ENCODE measurements around the gene AKAP7. TPM values are rescaled to one million over a fixed set of nuclear protein-coding genes. Genes with fewer than 3 reads are reported as not detected.

The AKAP7 gene
- polyA plus RNA-seq, 1 donor from 2014 or later: 1.6 TPM

DNA sequence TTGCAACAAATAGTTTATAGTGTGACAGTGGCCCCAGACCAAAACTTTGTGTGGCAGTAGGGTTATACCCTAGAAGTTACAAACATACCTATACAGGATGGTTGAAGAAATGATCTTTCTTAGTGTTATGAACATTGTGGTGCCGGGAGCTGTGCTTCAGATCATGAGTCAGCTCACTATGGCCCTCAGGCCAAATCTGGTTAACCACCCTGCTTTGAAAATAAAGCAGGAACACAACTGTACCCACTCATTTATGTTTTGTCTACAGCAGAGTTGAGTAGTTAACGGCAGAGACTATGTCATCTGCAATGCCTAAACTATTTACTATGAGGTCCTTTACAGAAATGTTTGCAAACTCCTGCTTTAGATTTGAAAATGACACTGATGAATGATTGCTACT, 24.3 kb downstream of the AKAP7 start:
- H3K79me2 ChIP-seq (replicated peaks; ENCODE audit: insufficient read depth, low read length): no peaks in the 10 kb centered on the region
- H3K4me2 ChIP-seq (ENCODE audit: low read length): no peak overlapping the region
- H3K9ac ChIP-seq (ENCODE audit: low read length): no peak overlapping the region
- H2AFZ ChIP-seq (ENCODE audit: low read depth, low read length): no peak overlapping the region
- H3K27ac ChIP-seq (ENCODE audit: low read length): no peak overlapping the region
- no peaks in the 10 kb centered on the region for H3K27me3 ChIP-seq (ENCODE audit: insufficient read depth, low read depth, low read length)
- no peaks in the 10 kb centered on the region for H3K9me2 ChIP-seq (ENCODE audit: insufficient read depth, low read length)
- H3K4me3 ChIP-seq (ENCODE audit: low read length): no peak overlapping the region
- no peaks in the 10 kb centered on the region for H3K36me3 ChIP-seq (ENCODE audit: insufficient read depth, low read length)
- H3K9me3 ChIP-seq (ENCODE audit: low read length): no peaks in the 10 kb centered on the region
- no peaks in the 10 kb centered on the region for H4K20me1 ChIP-seq (ENCODE audit: insufficient read depth)
- no peaks in the 10 kb centered on the region for H3F3A ChIP-seq (ENCODE audit: insufficient read depth, low read length, poor library complexity, severe bottlenecking)
- TF ChIP-seq SMC3 (conservative IDR thresholded peaks at IDR 0.05; ENCODE audit: poor library complexity) (no peak), RAD21 (conservative IDR thresholded peaks at IDR 0.05) (no peak), EP300 (conservative IDR thresholded peaks at IDR 0.05; ENCODE audit: poor library complexity, severe bottlenecking) (no peak), TAF1 (IDR thresholded peaks at IDR 0.05; ENCODE audit: low read depth) (no peak), POLR2AphosphoS5 (IDR thresholded peaks at IDR 0.05) (no peak), REST (IDR thresholded peaks at IDR 0.05; ENCODE audit: borderline replicate concordance) (no peak), EZH2 (IDR thresholded peaks at IDR 0.05; ENCODE audit: borderline replicate concordance, insufficient read depth, low read length, poor library complexity, severe bottlenecking) (no peak), MXI1 (conservative IDR thresholded peaks at IDR 0.05; ENCODE audit: poor library complexity, severe bottlenecking) (no peak), CTCF (IDR thresholded peaks at IDR 0.05; ENCODE audit: poor library complexity, severe bottlenecking) (no peak)

DNA sequence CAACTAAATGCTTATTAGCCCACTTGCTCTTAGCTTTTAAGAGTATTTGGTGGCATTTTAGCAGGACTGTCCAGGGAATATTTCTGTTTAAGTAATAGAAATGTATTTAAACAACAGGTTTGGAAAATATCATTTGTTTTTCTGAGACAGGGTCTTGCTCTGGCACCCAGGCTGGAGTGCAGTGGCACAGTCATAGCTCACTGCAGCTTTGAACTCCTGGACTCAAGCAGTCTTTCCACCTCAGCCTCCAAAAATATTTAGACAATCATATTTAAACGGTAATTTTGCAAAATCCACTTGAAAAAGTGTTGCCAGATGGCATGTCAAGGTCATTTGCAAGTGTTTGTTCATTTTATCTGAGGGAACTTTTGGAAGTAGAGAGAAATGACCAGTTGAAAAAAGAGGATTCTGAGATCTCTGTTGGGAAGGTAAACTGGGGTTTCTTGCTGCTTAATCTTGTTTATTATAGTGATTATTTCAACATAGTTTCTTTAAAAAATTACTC, 25.0 kb downstream of the AKAP7 start:
- H3K27me3 ChIP-seq (ENCODE audit: insufficient read depth, low read depth, low read length): no peaks in the 10 kb centered on the region
- H2AFZ ChIP-seq (ENCODE audit: low read depth, low read length): no peak overlapping the region
- no peaks in the 10 kb centered on the region for H3K36me3 ChIP-seq (ENCODE audit: insufficient read depth, low read length)
- H4K20me1 ChIP-seq (ENCODE audit: insufficient read depth): no peaks in the 10 kb centered on the region
- no peaks in the 10 kb centered on the region for H3K9me2 ChIP-seq (ENCODE audit: insufficient read depth, low read length)
- no peaks in the 10 kb centered on the region for H3K79me2 ChIP-seq (replicated peaks; ENCODE audit: insufficient read depth, low read length)
- TF ChIP-seq RAD21 (conservative IDR thresholded peaks at IDR 0.05) (no peak), CTCF (IDR thresholded peaks at IDR 0.05; ENCODE audit: poor library complexity, severe bottlenecking) (no peak), SMC3 (conservative IDR thresholded peaks at IDR 0.05; ENCODE audit: poor library complexity) (no peak), REST (IDR thresholded peaks at IDR 0.05; ENCODE audit: borderline replicate concordance) (no peak), EZH2 (IDR thresholded peaks at IDR 0.05; ENCODE audit: borderline replicate concordance, insufficient read depth, low read length, poor library complexity, severe bottlenecking) (no peak), POLR2AphosphoS5 (IDR thresholded peaks at IDR 0.05) (no peak), EP300 (conservative IDR thresholded peaks at IDR 0.05; ENCODE audit: poor library complexity, severe bottlenecking) (no peak), MXI1 (conservative IDR thresholded peaks at IDR 0.05; ENCODE audit: poor library complexity, severe bottlenecking) (no peak), TAF1 (IDR thresholded peaks at IDR 0.05; ENCODE audit: low read depth) (no peak)
- H3F3A ChIP-seq (ENCODE audit: insufficient read depth, low read length, poor library complexity, severe bottlenecking): no peaks in the 10 kb centered on the region
- H3K4me3 ChIP-seq (ENCODE audit: low read length): no peak overlapping the region
- H3K4me2 ChIP-seq (ENCODE audit: low read length): no peak overlapping the region
- no peaks in the 10 kb centered on the region for H3K9me3 ChIP-seq (ENCODE audit: low read length)
- no peak overlapping the region for H3K9ac ChIP-seq (ENCODE audit: low read length)
- no peak overlapping the region for H3K27ac ChIP-seq (ENCODE audit: low read length)

Measured in neural cell (in vitro differentiated cells).